ENCODE measurements around the gene METRNL. TPM values are rescaled to one million over a fixed set of nuclear protein-coding genes. Genes with fewer than 3 reads are reported as not detected.
"Not testable (repeated sequence)": the region's sequence is repeated elsewhere in the genome, so short reads cannot be mapped to it uniquely, and the experiment has no call there.

METRNL gene
- polyA plus RNA-seq (2012; ENCODE audit: missing spikeins), result 0.36 TPM

GRCh38 chr17:83079352-83079747, at the start of gene METRNL:
Gene METRNL, plus strand, starts transcription at chr17:83079609. Its CDS starts 207 bp downstream, at chr17:83079816.
- DNase-seq (ENCODE audit: insufficient read length) (peak; percentile 97), FAIRE-seq (peak; percentile 64)
- TF ChIP-seq POLR2AphosphoS5 (IDR thresholded peaks at IDR 0.05; ENCODE audit: low read depth, low read length) (no peak), POLR2A (IDR thresholded peaks at IDR 0.05; ENCODE audit: low read depth, low read length) (peak; percentile 24; the same call in 1 of the 2 replicates), TAF1 (IDR thresholded peaks at IDR 0.05; ENCODE audit: borderline replicate concordance, low read depth, low read length) (peak; percentile 26; the same call in 1 of the 2 replicates)

- no peak for DNase-seq (ENCODE audit: insufficient read length)
- TF ChIP-seq POLR2AphosphoS5 (IDR thresholded peaks at IDR 0.05; ENCODE audit: low read depth, low read length) (no peak), POLR2A (IDR thresholded peaks at IDR 0.05; ENCODE audit: low read depth, low read length) (no peak), TAF1 (IDR thresholded peaks at IDR 0.05; ENCODE audit: borderline replicate concordance, low read depth, low read length) (no peak)
- FAIRE-seq, result no peak
These were observed 49.0 kb upstream of the METRNL start for GRCh38 chr17:83030432-83030831.

- DNase-seq (ENCODE audit: insufficient read length), result no peak
- TF ChIP-seq POLR2A (IDR thresholded peaks at IDR 0.05; ENCODE audit: low read depth, low read length), result no peak
- TF ChIP-seq TAF1 (IDR thresholded peaks at IDR 0.05; ENCODE audit: borderline replicate concordance, low read depth, low read length), result no peak
- no peak for TF ChIP-seq POLR2AphosphoS5 (IDR thresholded peaks at IDR 0.05; ENCODE audit: low read depth, low read length)
- FAIRE-seq, result no peak
These were observed 48.0 kb upstream of the METRNL start for GRCh38 chr17:83031321-83031945.

- not testable (repeated sequence) for FAIRE-seq; DNase-seq (ENCODE audit: insufficient read length)
These were observed 47.4 kb upstream of the METRNL start for GRCh38 chr17:83031946-83032451.

GRCh38 chr17:83032781-83033180, 46.6 kb upstream of the METRNL start:
- DNase-seq (ENCODE audit: insufficient read length), result no peak
- no peak for FAIRE-seq
- TF ChIP-seq POLR2A (IDR thresholded peaks at IDR 0.05; ENCODE audit: low read depth, low read length), result no peak
- TF ChIP-seq POLR2AphosphoS5 (IDR thresholded peaks at IDR 0.05; ENCODE audit: low read depth, low read length), result no peak
- TF ChIP-seq TAF1 (IDR thresholded peaks at IDR 0.05; ENCODE audit: borderline replicate concordance, low read depth, low read length), result no peak

GRCh38 chr17:83034525-83034924, 44.9 kb upstream of the METRNL start:
- FAIRE-seq (no peak), DNase-seq (ENCODE audit: insufficient read length) (no peak)
- no peak for TF ChIP-seq TAF1 (IDR thresholded peaks at IDR 0.05; ENCODE audit: borderline replicate concordance, low read depth, low read length)
- no peak for TF ChIP-seq POLR2AphosphoS5 (IDR thresholded peaks at IDR 0.05; ENCODE audit: low read depth, low read length)
- no peak for TF ChIP-seq POLR2A (IDR thresholded peaks at IDR 0.05; ENCODE audit: low read depth, low read length)

GRCh38 chr17:83035722-83036121, 43.7 kb upstream of the METRNL start:
- no peak for DNase-seq (ENCODE audit: insufficient read length)
- TF ChIP-seq TAF1 (IDR thresholded peaks at IDR 0.05; ENCODE audit: borderline replicate concordance, low read depth, low read length) (no peak), POLR2A (IDR thresholded peaks at IDR 0.05; ENCODE audit: low read depth, low read length) (no peak), POLR2AphosphoS5 (IDR thresholded peaks at IDR 0.05; ENCODE audit: low read depth, low read length) (no peak)

GRCh38 chr17:83036193-83036592, 43.2 kb upstream of the METRNL start:
- FAIRE-seq (no peak), DNase-seq (ENCODE audit: insufficient read length) (no peak)
- no peak for TF ChIP-seq POLR2A (IDR thresholded peaks at IDR 0.05; ENCODE audit: low read depth, low read length)
- no peak for TF ChIP-seq TAF1 (IDR thresholded peaks at IDR 0.05; ENCODE audit: borderline replicate concordance, low read depth, low read length)
- TF ChIP-seq POLR2AphosphoS5 (IDR thresholded peaks at IDR 0.05; ENCODE audit: low read depth, low read length), result no peak

More at GRCh38 chr17:83035722-83036121, 43.7 kb upstream of the METRNL start:
- FAIRE-seq, result no peak

GRCh38 chr17:83036666-83037065, 42.7 kb upstream of the METRNL start:
- TF ChIP-seq TAF1 (IDR thresholded peaks at IDR 0.05; ENCODE audit: borderline replicate concordance, low read depth, low read length) (no peak), POLR2A (IDR thresholded peaks at IDR 0.05; ENCODE audit: low read depth, low read length) (no peak), POLR2AphosphoS5 (IDR thresholded peaks at IDR 0.05; ENCODE audit: low read depth, low read length) (no peak)
- FAIRE-seq (no peak), DNase-seq (ENCODE audit: insufficient read length) (no peak)

- TF ChIP-seq TAF1 (IDR thresholded peaks at IDR 0.05; ENCODE audit: borderline replicate concordance, low read depth, low read length) (no peak), POLR2A (IDR thresholded peaks at IDR 0.05; ENCODE audit: low read depth, low read length) (no peak), POLR2AphosphoS5 (IDR thresholded peaks at IDR 0.05; ENCODE audit: low read depth, low read length) (no peak)
- FAIRE-seq (no peak), DNase-seq (ENCODE audit: insufficient read length) (no peak)
These were observed 42.1 kb upstream of the METRNL start for GRCh38 chr17:83037084-83037873.

GRCh38 chr17:83037874-83038165, 41.6 kb upstream of the METRNL start:
- DNase-seq (ENCODE audit: insufficient read length) (no peak), FAIRE-seq (no peak)
- no peak for TF ChIP-seq TAF1 (IDR thresholded peaks at IDR 0.05; ENCODE audit: borderline replicate concordance, low read depth, low read length)
- TF ChIP-seq POLR2A (IDR thresholded peaks at IDR 0.05; ENCODE audit: low read depth, low read length), result no peak
- TF ChIP-seq POLR2AphosphoS5 (IDR thresholded peaks at IDR 0.05; ENCODE audit: low read depth, low read length), result no peak

GRCh38 chr17:83038983-83039382, 40.4 kb upstream of the METRNL start:
- FAIRE-seq; DNase-seq (ENCODE audit: insufficient read length): not testable (repeated sequence)
